Measurements from ENCODE around the gene CHST11.

GRCh38 chr12:104457746-104458693 lies 1.3 kb downstream of the CHST11 start:
- TF ChIP-seq ZNF274 (IDR thresholded peaks at IDR 0.05; ENCODE audit: low read depth, low read length) (no peak), YY1 (IDR thresholded peaks at IDR 0.05; ENCODE audit: insufficient read depth, insufficient read length) (no peak), SUZ12 (IDR thresholded peaks at IDR 0.05; ENCODE audit: extremely low read depth, insufficient read depth, insufficient read length) (no peak)

Measured in NT2/D1 (cell line).